ENCODE measurements around the gene SNTG2. TPM values are rescaled to one million over a fixed set of nuclear protein-coding genes. Genes with fewer than 3 reads are reported as not detected.
A peak's percentile ranks its signal among the peaks of the same experiment; 100 is the strongest.
"Not testable (repeated sequence)": the region's sequence is repeated elsewhere in the genome, so short reads cannot be mapped to it uniquely, and the experiment has no call there.

Gene SNTG2
- total RNA-seq, 1 donor from 2014 or later = not detected

GRCh38 chr2:1117569-1117968 is 166.9 kb downstream of the SNTG2 start:
- DNase-seq (ENCODE audit: low spot score) = no peak
- Mint-ChIP-seq H3K27ac (no peak overlapping the region), H3K4me1 (ENCODE audit: low read depth) (no peaks in the 10 kb centered on the region), H3K4me3 (ENCODE audit: low read depth) (no peak overlapping the region), H3K27me3 (ENCODE audit: low read depth) (peaks cover 2% of the 10 kb centered on the region), H3K36me3 (ENCODE audit: low read depth) (no peaks in the 10 kb centered on the region), H3K9me3 (peaks cover 48% of the 10 kb centered on the region)
- intact Hi-C loops (cut with micrococcal nuclease) = no loop called here

- Mint-ChIP-seq H3K9me3 (no peaks in the 10 kb centered on the region), H3K4me3 (ENCODE audit: low read depth) (no peak overlapping the region), H3K27me3 (ENCODE audit: low read depth) (peaks cover 4% of the 10 kb centered on the region), H3K36me3 (ENCODE audit: low read depth) (no peaks in the 10 kb centered on the region), H3K4me1 (ENCODE audit: low read depth) (peaks cover 6% of the 10 kb centered on the region), H3K27ac (no peak overlapping the region)
- no peak for DNase-seq (ENCODE audit: low spot score)
- intact Hi-C loops (cut with micrococcal nuclease) = no loop called here
Measured at GRCh38 chr2:1125217-1125616, 174.6 kb downstream of the SNTG2 start.

GRCh38 chr2:1125633-1126370 is 175.2 kb downstream of the SNTG2 start:
- Mint-ChIP-seq H3K9me3 (no peaks in the 10 kb centered on the region), H3K4me1 (ENCODE audit: low read depth) (peaks cover 6% of the 10 kb centered on the region), H3K27me3 (ENCODE audit: low read depth) (peaks cover 4% of the 10 kb centered on the region), H3K36me3 (ENCODE audit: low read depth) (no peaks in the 10 kb centered on the region), H3K4me3 (ENCODE audit: low read depth) (no peak overlapping the region), H3K27ac (no peak overlapping the region)
- intact Hi-C loops (cut with micrococcal nuclease) = no loop called here
- DNase-seq (ENCODE audit: low spot score) = no peak

DNA sequence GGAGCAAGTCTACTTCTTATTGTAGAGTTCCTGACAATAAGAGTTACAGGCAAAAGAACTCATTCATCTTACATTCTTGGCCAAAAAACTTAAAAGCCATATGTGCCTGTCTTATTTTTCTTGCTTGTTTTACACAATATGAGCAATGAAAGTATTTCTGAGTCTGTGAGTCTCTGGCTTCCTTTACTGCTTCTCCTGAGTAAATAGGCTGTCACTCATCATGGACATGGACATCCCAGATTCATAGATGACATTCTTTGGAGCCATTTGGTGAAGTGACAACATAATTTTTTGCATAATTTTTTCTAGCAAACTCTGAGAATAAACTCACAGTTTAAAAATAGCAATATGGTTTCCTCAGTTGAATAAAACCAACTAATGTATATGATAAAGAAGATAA is 179.3 kb downstream of the SNTG2 start:
- DNase-seq (ENCODE audit: low spot score) = no peak
- H3K9me3 Mint-ChIP-seq = no peaks in the 10 kb centered on the region
- H3K27ac Mint-ChIP-seq = no peak overlapping the region
- H3K27me3 Mint-ChIP-seq (ENCODE audit: low read depth) = peaks cover 7% of the 10 kb centered on the region
- H3K36me3 Mint-ChIP-seq (ENCODE audit: low read depth) = no peaks in the 10 kb centered on the region
- intact Hi-C loops (cut with micrococcal nuclease) = no loop called here
- no peak overlapping the region for H3K4me3 Mint-ChIP-seq (ENCODE audit: low read depth)
- peaks cover 10% of the 10 kb centered on the region for H3K4me1 Mint-ChIP-seq (ENCODE audit: low read depth)

- Mint-ChIP-seq H3K4me1 (ENCODE audit: low read depth) (peaks cover 10% of the 10 kb centered on the region), H3K27me3 (ENCODE audit: low read depth) (peaks cover 5% of the 10 kb centered on the region), H3K27ac (no peak overlapping the region), H3K36me3 (ENCODE audit: low read depth) (no peaks in the 10 kb centered on the region), H3K4me3 (ENCODE audit: low read depth) (no peak overlapping the region), H3K9me3 (no peaks in the 10 kb centered on the region)
- DNase-seq (ENCODE audit: low spot score) = no peak
- intact Hi-C loops (cut with micrococcal nuclease) = no loop called here
Measured at GRCh38 chr2:1130922-1131321, 180.3 kb downstream of the SNTG2 start.

- intact Hi-C loops (cut with micrococcal nuclease) = no loop called here
- Mint-ChIP-seq H3K4me1 (ENCODE audit: low read depth) (peaks cover 7% of the 10 kb centered on the region), H3K4me3 (ENCODE audit: low read depth) (no peak overlapping the region), H3K9me3 (no peaks in the 10 kb centered on the region), H3K36me3 (ENCODE audit: low read depth) (no peaks in the 10 kb centered on the region), H3K27me3 (ENCODE audit: low read depth) (peaks cover 5% of the 10 kb centered on the region), H3K27ac (no peak overlapping the region)
- DNase-seq (ENCODE audit: low spot score) = no peak
Measured at GRCh38 chr2:1132328-1132969, 181.8 kb downstream of the SNTG2 start.

DNA sequence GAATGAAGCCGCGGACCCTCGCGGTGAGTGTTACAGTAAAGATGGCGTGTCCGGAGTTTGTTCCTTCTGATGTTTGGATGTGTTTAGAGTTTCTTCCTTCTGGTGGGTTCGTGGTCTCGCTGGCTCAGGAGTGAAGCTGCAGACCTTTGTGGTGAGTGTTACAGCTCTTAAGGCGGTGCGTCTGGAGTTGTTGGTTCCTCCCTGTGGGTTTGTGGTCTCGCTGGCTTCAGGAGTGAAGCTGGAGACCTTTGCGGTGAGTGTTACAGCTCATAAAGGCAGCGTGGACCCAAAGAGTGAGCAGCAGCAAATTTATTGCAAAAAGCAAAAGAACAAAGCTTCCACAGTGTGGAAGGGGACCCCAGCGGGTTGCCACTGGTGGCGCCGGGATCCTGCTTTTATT is 183.2 kb downstream of the SNTG2 start:
- H3K27me3 Mint-ChIP-seq (ENCODE audit: low read depth); H3K4me3 Mint-ChIP-seq (ENCODE audit: low read depth); H3K36me3 Mint-ChIP-seq (ENCODE audit: low read depth); H3K4me1 Mint-ChIP-seq (ENCODE audit: low read depth); H3K27ac Mint-ChIP-seq; intact Hi-C loops (cut with micrococcal nuclease); DNase-seq (ENCODE audit: low spot score); H3K9me3 Mint-ChIP-seq: not testable (repeated sequence)

DNA sequence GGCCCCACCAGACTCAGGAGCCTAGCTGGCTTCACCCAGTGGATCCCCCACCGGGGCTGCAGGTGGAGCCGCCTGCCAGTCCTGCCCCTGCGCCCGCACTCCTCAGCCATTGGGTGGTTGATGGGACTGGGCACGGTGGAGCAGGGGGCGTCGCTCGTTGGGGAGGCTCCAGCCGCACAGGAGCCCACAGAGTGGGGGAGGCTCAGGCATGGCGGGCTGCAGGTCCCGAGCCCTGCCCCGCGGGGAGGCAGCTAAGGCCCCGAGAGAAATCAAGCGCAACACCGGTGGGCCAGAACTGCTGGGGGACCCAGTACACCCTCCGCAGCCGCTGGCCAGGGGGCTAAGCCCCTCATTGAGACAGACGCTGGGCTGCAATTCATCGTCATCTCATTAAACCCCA is 184.0 kb downstream of the SNTG2 start:
- no peak for DNase-seq (ENCODE audit: low spot score)
- Mint-ChIP-seq H3K36me3 (ENCODE audit: low read depth) (no peaks in the 10 kb centered on the region), H3K9me3 (no peaks in the 10 kb centered on the region), H3K4me3 (ENCODE audit: low read depth) (no peak overlapping the region), H3K4me1 (ENCODE audit: low read depth) (peaks cover 7% of the 10 kb centered on the region), H3K27me3 (ENCODE audit: low read depth) (peaks cover 5% of the 10 kb centered on the region), H3K27ac (no peak overlapping the region)
- intact Hi-C loops (cut with micrococcal nuclease) = no loop called here

- Mint-ChIP-seq H3K27me3 (ENCODE audit: low read depth) (peaks cover 5% of the 10 kb centered on the region), H3K36me3 (ENCODE audit: low read depth) (no peaks in the 10 kb centered on the region), H3K4me3 (ENCODE audit: low read depth) (no peak overlapping the region), H3K27ac (no peak overlapping the region), H3K9me3 (no peaks in the 10 kb centered on the region), H3K4me1 (ENCODE audit: low read depth) (peaks cover 7% of the 10 kb centered on the region)
- no peak for DNase-seq (ENCODE audit: low spot score)
- intact Hi-C loops (cut with micrococcal nuclease) = no loop called here
Measured at GRCh38 chr2:1136067-1136466, 185.4 kb downstream of the SNTG2 start.

- Mint-ChIP-seq H3K4me1 (ENCODE audit: low read depth) (peaks cover 7% of the 10 kb centered on the region), H3K36me3 (ENCODE audit: low read depth) (no peaks in the 10 kb centered on the region), H3K9me3 (no peaks in the 10 kb centered on the region), H3K27ac (no peak overlapping the region), H3K4me3 (ENCODE audit: low read depth) (no peak overlapping the region), H3K27me3 (ENCODE audit: low read depth) (peaks cover 5% of the 10 kb centered on the region)
- DNase-seq (ENCODE audit: low spot score) = no peak
- intact Hi-C loops (cut with micrococcal nuclease) = no loop called here
Measured at GRCh38 chr2:1136846-1137245, 186.2 kb downstream of the SNTG2 start.

DNA sequence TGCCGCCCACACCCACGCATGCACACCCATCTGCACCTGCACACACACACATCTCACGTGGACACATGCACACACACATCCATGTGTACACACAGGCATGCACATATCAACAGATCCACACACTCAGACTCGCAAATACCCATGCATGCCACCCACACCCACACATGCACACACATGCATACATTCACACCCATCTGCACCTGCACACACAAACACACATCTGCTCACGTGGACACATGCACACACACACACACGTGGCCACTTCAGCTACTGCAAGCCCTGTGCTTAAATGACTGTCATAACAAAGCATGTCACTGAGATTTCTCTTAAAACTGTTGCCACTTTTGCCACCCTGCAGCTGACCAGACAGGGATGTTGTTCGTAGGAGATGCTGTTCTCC is 186.6 kb downstream of the SNTG2 start:
- peaks cover 7% of the 10 kb centered on the region for H3K4me1 Mint-ChIP-seq (ENCODE audit: low read depth)
- no peak overlapping the region for H3K4me3 Mint-ChIP-seq (ENCODE audit: low read depth)
- H3K27ac Mint-ChIP-seq = no peak overlapping the region
- H3K27me3 Mint-ChIP-seq (ENCODE audit: low read depth) = peaks cover 4% of the 10 kb centered on the region
- intact Hi-C loops (cut with micrococcal nuclease) = no loop called here
- no peak for DNase-seq (ENCODE audit: low spot score)
- no peaks in the 10 kb centered on the region for H3K36me3 Mint-ChIP-seq (ENCODE audit: low read depth)
- no peaks in the 10 kb centered on the region for H3K9me3 Mint-ChIP-seq

GRCh38 chr2:1137913-1138391 is 187.3 kb downstream of the SNTG2 start:
- peaks cover 4% of the 10 kb centered on the region for H3K27me3 Mint-ChIP-seq (ENCODE audit: low read depth)
- H3K27ac Mint-ChIP-seq = no peak overlapping the region
- H3K36me3 Mint-ChIP-seq (ENCODE audit: low read depth) = no peaks in the 10 kb centered on the region
- no peaks in the 10 kb centered on the region for H3K9me3 Mint-ChIP-seq
- no peak for DNase-seq (ENCODE audit: low spot score)
- H3K4me1 Mint-ChIP-seq (ENCODE audit: low read depth) = peaks cover 7% of the 10 kb centered on the region
- H3K4me3 Mint-ChIP-seq (ENCODE audit: low read depth) = no peak overlapping the region
- intact Hi-C loops (cut with micrococcal nuclease) = no loop called here

DNA sequence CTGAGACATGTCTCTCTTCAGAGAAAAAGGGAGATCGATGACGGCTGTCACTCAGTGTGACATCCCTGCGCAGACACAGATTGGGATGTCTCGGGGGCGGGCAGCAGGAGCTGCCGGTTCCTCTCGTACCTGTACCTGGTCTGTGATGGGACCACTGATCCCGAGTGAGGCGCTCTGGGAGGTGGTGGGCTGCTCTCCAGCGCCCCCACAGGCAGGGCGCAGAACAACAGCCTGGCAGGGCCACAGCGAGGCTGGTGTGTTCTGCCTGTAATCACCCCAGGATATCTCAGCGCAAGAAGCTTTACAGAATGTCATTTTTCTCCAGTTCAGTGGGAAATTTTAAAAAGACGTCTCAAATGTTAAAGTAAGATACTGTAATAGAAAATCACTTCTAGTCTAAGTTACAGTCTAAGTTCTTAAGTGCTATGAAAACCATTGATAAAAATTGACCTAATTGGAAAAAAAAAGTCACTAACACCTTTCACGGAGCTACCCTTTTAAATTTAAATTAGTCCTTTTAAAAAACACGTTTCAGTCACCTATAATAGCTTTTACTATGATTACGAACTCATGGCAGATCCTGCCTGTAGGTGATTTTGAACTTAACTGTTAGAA is 189.8 kb downstream of the SNTG2 start:
- H3K27me3 Mint-ChIP-seq (ENCODE audit: low read depth) = no peaks in the 10 kb centered on the region
- peaks cover 10% of the 10 kb centered on the region for H3K9me3 Mint-ChIP-seq
- no peaks in the 10 kb centered on the region for H3K36me3 Mint-ChIP-seq (ENCODE audit: low read depth)
- peak; percentile 26 for DNase-seq (ENCODE audit: low spot score)
- intact Hi-C loops (cut with micrococcal nuclease) = no loop called here
- H3K4me3 Mint-ChIP-seq (ENCODE audit: low read depth) = no peak overlapping the region
- H3K4me1 Mint-ChIP-seq (ENCODE audit: low read depth) = peaks cover 2% of the 10 kb centered on the region
- H3K27ac Mint-ChIP-seq = no peak overlapping the region

All from activated T-helper 2 cell treated with anti-CD3 and anti-CD28 coated beads, Interferon-gamma antibody, Interleukin-2, Interleukin-4, amounts not matched to agents 10 μg/mL and 5 μg/mL and 100 μg/mL, durations not matched to agents 14 hours and 24 hours and 36 hours (primary cell).